ENCODE results near the gene MBD3L5. TPM values are rescaled to one million over a fixed set of nuclear protein-coding genes. Genes with fewer than 3 reads are reported as not detected.
"Not testable (repeated sequence)": the region's sequence is repeated elsewhere in the genome, so short reads cannot be mapped to it uniquely, and the experiment has no call there.

Gene MBD3L5
- total RNA-seq, 1 donor = not detected

- no peaks in the 10 kb centered on the region for H3K9me3 ChIP-seq (ENCODE audit: low read depth, low read length)
- no peaks in the 10 kb centered on the region for H3K27me3 ChIP-seq (ENCODE audit: insufficient read depth, low read length)
- no peaks in the 10 kb centered on the region for H3K4me1 ChIP-seq (ENCODE audit: insufficient read depth, low read length)
- no peak overlapping the region for H3K4me3 ChIP-seq (ENCODE audit: low read length)
Measured at GRCh38 chr19:7018828-7019227, 11.6 kb upstream of the MBD3L5 start.

GRCh38 chr19:7021331-7021730 is 9.0 kb upstream of the MBD3L5 start, which contains the start of gene MBD3L2B:
MBD3L2B (minus strand) TSS chr19:7021431; CDS start chr19:7021397, 34 bp downstream.
- not testable (repeated sequence) for H3K4me3 ChIP-seq (ENCODE audit: low read length); H3K4me1 ChIP-seq (ENCODE audit: insufficient read depth, low read length); H3K9me3 ChIP-seq (ENCODE audit: low read depth, low read length); H3K27me3 ChIP-seq (ENCODE audit: insufficient read depth, low read length)

GRCh38 chr19:7028790-7029189 is 1.6 kb upstream of the MBD3L5 start:
- not testable (repeated sequence) for H3K4me3 ChIP-seq (ENCODE audit: low read length); H3K9me3 ChIP-seq (ENCODE audit: low read depth, low read length); H3K4me1 ChIP-seq (ENCODE audit: insufficient read depth, low read length)

GRCh38 chr19:7040079-7040478 is 9.7 kb downstream of the MBD3L5 start, which contains the start of gene MBD3L4:
MBD3L4 (minus strand) TSS chr19:7040179; CDS start chr19:7040144, 35 bp downstream.
- not testable (repeated sequence) for H3K4me1 ChIP-seq (ENCODE audit: insufficient read depth, low read length); H3K4me3 ChIP-seq (ENCODE audit: low read length); H3K27me3 ChIP-seq (ENCODE audit: insufficient read depth, low read length); H3K9me3 ChIP-seq (ENCODE audit: low read depth, low read length)

More at GRCh38 chr19:7028790-7029189, 1.6 kb upstream of the MBD3L5 start:
- not testable (repeated sequence) for H3K27me3 ChIP-seq (ENCODE audit: insufficient read depth, low read length)

GRCh38 chr19:7041563-7041962 is 11.2 kb downstream of the MBD3L5 start:
- not testable (repeated sequence) for H3K4me3 ChIP-seq (ENCODE audit: low read length); H3K4me1 ChIP-seq (ENCODE audit: insufficient read depth, low read length); H3K27me3 ChIP-seq (ENCODE audit: insufficient read depth, low read length); H3K9me3 ChIP-seq (ENCODE audit: low read depth, low read length)

- not testable (repeated sequence) for H3K4me1 ChIP-seq (ENCODE audit: insufficient read depth, low read length); H3K9me3 ChIP-seq (ENCODE audit: low read depth, low read length); H3K4me3 ChIP-seq (ENCODE audit: low read length); H3K27me3 ChIP-seq (ENCODE audit: insufficient read depth, low read length)
Measured at GRCh38 chr19:7049021-7049420, 18.6 kb downstream of the MBD3L5 start, which contains the start of gene MBD3L2. MBD3L2 (plus strand) TSS chr19:7049321; CDS start chr19:7049374, 53 bp downstream.

- not testable (repeated sequence) for H3K9me3 ChIP-seq (ENCODE audit: low read depth, low read length); H3K4me1 ChIP-seq (ENCODE audit: insufficient read depth, low read length); H3K27me3 ChIP-seq (ENCODE audit: insufficient read depth, low read length); H3K4me3 ChIP-seq (ENCODE audit: low read length)
Measured at GRCh38 chr19:7051421-7051820, 21.0 kb downstream of the MBD3L5 start.

- not testable (repeated sequence) for H3K4me3 ChIP-seq (ENCODE audit: low read length); H3K4me1 ChIP-seq (ENCODE audit: insufficient read depth, low read length); H3K9me3 ChIP-seq (ENCODE audit: low read depth, low read length); H3K27me3 ChIP-seq (ENCODE audit: insufficient read depth, low read length)
Measured at GRCh38 chr19:7052896-7053295, 22.5 kb downstream of the MBD3L5 start.

GRCh38 chr19:7054635-7055368 is 24.4 kb downstream of the MBD3L5 start:
- H3K4me1 ChIP-seq (ENCODE audit: insufficient read depth, low read length); H3K27me3 ChIP-seq (ENCODE audit: insufficient read depth, low read length); H3K4me3 ChIP-seq (ENCODE audit: low read length); H3K9me3 ChIP-seq (ENCODE audit: low read depth, low read length): not testable (repeated sequence)

GRCh38 chr19:7055679-7056078 is 25.3 kb downstream of the MBD3L5 start:
- H3K27me3 ChIP-seq (ENCODE audit: insufficient read depth, low read length); H3K9me3 ChIP-seq (ENCODE audit: low read depth, low read length); H3K4me1 ChIP-seq (ENCODE audit: insufficient read depth, low read length); H3K4me3 ChIP-seq (ENCODE audit: low read length): not testable (repeated sequence)

GRCh38 chr19:7056371-7056770 is 26.0 kb downstream of the MBD3L5 start:
- H3K9me3 ChIP-seq (ENCODE audit: low read depth, low read length); H3K4me3 ChIP-seq (ENCODE audit: low read length); H3K4me1 ChIP-seq (ENCODE audit: insufficient read depth, low read length); H3K27me3 ChIP-seq (ENCODE audit: insufficient read depth, low read length): not testable (repeated sequence)

GRCh38 chr19:7058576-7058975 is 28.2 kb downstream of the MBD3L5 start, which contains the start of gene MBD3L3:
MBD3L3 (minus strand) TSS chr19:7058676; CDS start chr19:7058605, 71 bp downstream.
- H3K27me3 ChIP-seq (ENCODE audit: insufficient read depth, low read length); H3K4me1 ChIP-seq (ENCODE audit: insufficient read depth, low read length); H3K4me3 ChIP-seq (ENCODE audit: low read length); H3K9me3 ChIP-seq (ENCODE audit: low read depth, low read length): not testable (repeated sequence)

- H3K4me1 ChIP-seq (ENCODE audit: insufficient read depth, low read length); H3K4me3 ChIP-seq (ENCODE audit: low read length); H3K27me3 ChIP-seq (ENCODE audit: insufficient read depth, low read length); H3K9me3 ChIP-seq (ENCODE audit: low read depth, low read length): not testable (repeated sequence)
Measured at GRCh38 chr19:7059977-7060376, 29.6 kb downstream of the MBD3L5 start.

GRCh38 chr19:7063339-7063738 is 33.0 kb downstream of the MBD3L5 start:
- no peaks in the 10 kb centered on the region for H3K4me1 ChIP-seq (ENCODE audit: insufficient read depth, low read length)

GRCh38 chr19:7063764-7064418 is 33.5 kb downstream of the MBD3L5 start:
- Histone ChIP-seq H3K4me1 (ENCODE audit: insufficient read depth, low read length) (no peaks in the 10 kb centered on the region), H3K9me3 (ENCODE audit: low read depth, low read length) (no peaks in the 10 kb centered on the region), H3K4me3 (ENCODE audit: low read length) (no peak overlapping the region), H3K27me3 (ENCODE audit: insufficient read depth, low read length) (no peaks in the 10 kb centered on the region)

More at GRCh38 chr19:7063339-7063738, 33.0 kb downstream of the MBD3L5 start:
- H3K9me3 ChIP-seq (ENCODE audit: low read depth, low read length) = no peaks in the 10 kb centered on the region
- no peak overlapping the region for H3K4me3 ChIP-seq (ENCODE audit: low read length)
- H3K27me3 ChIP-seq (ENCODE audit: insufficient read depth, low read length) = no peaks in the 10 kb centered on the region

- not testable (repeated sequence) for H3K4me3 ChIP-seq (ENCODE audit: low read length); H3K27me3 ChIP-seq (ENCODE audit: insufficient read depth, low read length); H3K9me3 ChIP-seq (ENCODE audit: low read depth, low read length)
- peaks cover 11% of the 10 kb centered on the region for H3K4me1 ChIP-seq (ENCODE audit: insufficient read depth, low read length)
Measured at GRCh38 chr19:7067122-7067521, 36.7 kb downstream of the MBD3L5 start.
